HEK293 (cell line): ENCODE data around the gene GTPBP3.

Source experiments
- CTCF ChIA-PET: fragments of 350-600 bp; formaldehyde crosslinking; extraction: SDS; loops from one replicate; lab custom pipeline; 2021; ENCODE audit warnings: antibody characterized with exemption; lab: Yijun Ruan, JAX
- POLR2A ChIA-PET: fragments of 300-600 bp; formaldehyde crosslinking; extraction: SDS; loops from one replicate; lab custom pipeline; 2020; ENCODE audit warnings: antibody characterized with exemption, inconsistent platforms; lab: Yijun Ruan, JAX
- H3K27ac ChIP-seq: fragments of 200-500 bp; sonication (Bioruptor generic); 2 replicates; pipeline ENCODE4 v1.5.1; 2014; ENCODE audit warnings: low read depth, low read length, control low read depth, inconsistent platforms; ENCODE audit errors: extremely low read depth
- H3K36me3 ChIP-seq, 2 experiments: fragments of 200-500 bp in 1 of 2; sonication (Bioruptor generic) in 1 of 2; 1 replicate in 1 of 2; 2 replicates in 1 of 2; pipeline ENCODE4 v1.5.1; 2014 to 2017; ENCODE audit warnings: inconsistent platforms in 2 of 2, low read length in 2 of 2; ENCODE audit not compliant: control insufficient read depth in 2 of 2, insufficient read depth in 1 of 2
- H3K4me1 ChIP-seq: fragments of 200-500 bp; sonication (Bioruptor generic); 2 replicates; pipeline ENCODE4 v1.5.1; 2014; ENCODE audit warnings: mild to moderate bottlenecking, low read length, inconsistent platforms; ENCODE audit not compliant: control insufficient read depth, insufficient read depth
- H3K4me3 ChIP-seq: 2 replicates; pipeline ENCODE4 v1.5.1; 2011; ENCODE audit warnings: low read depth, mild to moderate bottlenecking, control low read depth, low read length, moderate library complexity
- H3K9me3 ChIP-seq: fragments of 200-500 bp; sonication (Bioruptor generic); 2 replicates; pipeline ENCODE4 v1.5.1; 2014; ENCODE audit warnings: low read depth, low read length, inconsistent platforms; ENCODE audit not compliant: control insufficient read depth, insufficient read depth
- GLI2 ChIP-seq: fragments of 450-650 bp; formaldehyde crosslinking; IDR thresholded peaks from 2 replicates; pipeline ENCODE4; 2017; ENCODE audit warnings: missing biosample characterization, missing genetic modification characterization, low read depth, borderline replicate concordance
- GLIS1 ChIP-seq: fragments of 450-650 bp; formaldehyde crosslinking; IDR thresholded peaks from 2 replicates; pipeline ENCODE4 v1.5.1; 2016; ENCODE audit warnings: missing biosample characterization, missing genetic modification characterization
- KLF16 ChIP-seq: fragments of 450-650 bp; formaldehyde crosslinking; IDR thresholded peaks from 2 replicates; pipeline ENCODE4 v1.5.1; 2017; ENCODE audit warnings: missing biosample characterization, missing genetic modification characterization
- KLF8 ChIP-seq: fragments of 450-650 bp; formaldehyde crosslinking; IDR thresholded peaks from 2 replicates; pipeline ENCODE4 v1.5.1; 2016; ENCODE audit warnings: missing biosample characterization, missing genetic modification characterization
- SCRT1 ChIP-seq: fragments of 450-650 bp; formaldehyde crosslinking; IDR thresholded peaks from 2 replicates; pipeline ENCODE4 v1.5.1; 2016; ENCODE audit warnings: missing biosample characterization, missing genetic modification characterization, borderline replicate concordance
- TCF7L2 ChIP-seq: IDR thresholded peaks from 2 replicates; pipeline ENCODE4 v1.6.1; 2011; ENCODE audit warnings: low read depth, mild to moderate bottlenecking, inconsistent platforms, low read length, moderate library complexity, borderline replicate concordance
- WT1 ChIP-seq: fragments of 450-650 bp; formaldehyde crosslinking; IDR thresholded peaks from 2 replicates; pipeline ENCODE4 v1.5.1; 2016; ENCODE audit warnings: missing biosample characterization, missing genetic modification characterization
- ZBTB17 ChIP-seq: fragments of 450-650 bp; formaldehyde crosslinking; IDR thresholded peaks from 2 replicates; pipeline ENCODE4 v1.5.1; 2016; ENCODE audit warnings: missing biosample characterization, missing genetic modification characterization
- ZBTB21 ChIP-seq: fragments of 450-650 bp; formaldehyde crosslinking; IDR thresholded peaks from 2 replicates; pipeline ENCODE4 v1.5.1; 2017; ENCODE audit warnings: missing biosample characterization, missing genetic modification characterization
- ZEB2 ChIP-seq: fragments of 450-650 bp; formaldehyde crosslinking; IDR thresholded peaks from 2 replicates; pipeline ENCODE4 v1.5.1; 2016; ENCODE audit warnings: missing biosample characterization, missing genetic modification characterization
- ZNF10 ChIP-seq: fragments of 450-650 bp; formaldehyde crosslinking; IDR thresholded peaks from 2 replicates; pipeline ENCODE4 v1.5.1; 2017; ENCODE audit warnings: missing biosample characterization, missing genetic modification characterization
- ZNF121 ChIP-seq: fragments of 450-650 bp; formaldehyde crosslinking; IDR thresholded peaks from 2 replicates; pipeline ENCODE4 v1.5.1; 2016; ENCODE audit warnings: missing biosample characterization, missing genetic modification characterization
- ZNF2 ChIP-seq: fragments of 450-650 bp; formaldehyde crosslinking; IDR thresholded peaks from 2 replicates; pipeline ENCODE4 v1.5.1; 2016; ENCODE audit warnings: missing biosample characterization, missing genetic modification characterization
- ZNF24 ChIP-seq: fragments of 450-650 bp; formaldehyde crosslinking; IDR thresholded peaks from 2 replicates; pipeline ENCODE4 v1.5.1; 2016; ENCODE audit warnings: missing biosample characterization, missing genetic modification characterization
- ZNF311 ChIP-seq: fragments of 450-650 bp; formaldehyde crosslinking; IDR thresholded peaks from 2 replicates; pipeline ENCODE4 v1.5.1; 2017; ENCODE audit warnings: missing biosample characterization, missing genetic modification characterization, borderline replicate concordance
- ZNF366 ChIP-seq: fragments of 450-650 bp; formaldehyde crosslinking; conservative IDR thresholded peaks from 2 replicates; pipeline ENCODE4 v1.5.1; 2016; ENCODE audit warnings: missing biosample characterization, missing genetic modification characterization
- ZNF529 ChIP-seq: fragments of 450-650 bp; formaldehyde crosslinking; IDR thresholded peaks from 2 replicates; pipeline ENCODE4 v1.5.1; 2017; ENCODE audit warnings: missing genetic modification characterization, missing biosample characterization; ENCODE audit not compliant: insufficient replicate concordance
- ZNF654 ChIP-seq: fragments of 450-650 bp; formaldehyde crosslinking; IDR thresholded peaks from 2 replicates; pipeline ENCODE4 v1.5.1; 2016; ENCODE audit warnings: low read depth, missing biosample characterization, missing genetic modification characterization
- ZNF747 ChIP-seq: fragments of 450-650 bp; formaldehyde crosslinking; IDR thresholded peaks from 2 replicates; pipeline ENCODE4 v1.5.1; 2016; ENCODE audit warnings: missing biosample characterization, missing genetic modification characterization
- TF ChIP-seq, protein P1 (sequence below): fragments of 450-650 bp; formaldehyde crosslinking; IDR thresholded peaks from 2 replicates; pipeline ENCODE4 v1.5.1; 2017; ENCODE audit warnings: missing biosample characterization, missing genetic modification characterization
- TF ChIP-seq, protein P2 (sequence below): fragments of 450-650 bp; formaldehyde crosslinking; IDR thresholded peaks from 2 replicates; pipeline ENCODE4 v1.5.1; 2016; ENCODE audit warnings: missing biosample characterization, missing genetic modification characterization
- TF ChIP-seq, protein P3 (sequence below): fragments of 450-650 bp; formaldehyde crosslinking; IDR thresholded peaks from 2 replicates; pipeline ENCODE4 v1.5.1; 2016; ENCODE audit warnings: missing biosample characterization, missing genetic modification characterization
- TF ChIP-seq, protein P4 (sequence below): fragments of 450-650 bp; formaldehyde crosslinking; IDR thresholded peaks from 2 replicates; pipeline ENCODE4 v1.5.1; 2016; ENCODE audit warnings: missing biosample characterization, missing genetic modification characterization
- TF ChIP-seq, protein P5 (sequence below): fragments of 450-650 bp; formaldehyde crosslinking; IDR thresholded peaks from 2 replicates; pipeline ENCODE4 v1.5.1; 2016; ENCODE audit warnings: missing biosample characterization, missing genetic modification characterization

The GTPBP3 gene

DNA sequence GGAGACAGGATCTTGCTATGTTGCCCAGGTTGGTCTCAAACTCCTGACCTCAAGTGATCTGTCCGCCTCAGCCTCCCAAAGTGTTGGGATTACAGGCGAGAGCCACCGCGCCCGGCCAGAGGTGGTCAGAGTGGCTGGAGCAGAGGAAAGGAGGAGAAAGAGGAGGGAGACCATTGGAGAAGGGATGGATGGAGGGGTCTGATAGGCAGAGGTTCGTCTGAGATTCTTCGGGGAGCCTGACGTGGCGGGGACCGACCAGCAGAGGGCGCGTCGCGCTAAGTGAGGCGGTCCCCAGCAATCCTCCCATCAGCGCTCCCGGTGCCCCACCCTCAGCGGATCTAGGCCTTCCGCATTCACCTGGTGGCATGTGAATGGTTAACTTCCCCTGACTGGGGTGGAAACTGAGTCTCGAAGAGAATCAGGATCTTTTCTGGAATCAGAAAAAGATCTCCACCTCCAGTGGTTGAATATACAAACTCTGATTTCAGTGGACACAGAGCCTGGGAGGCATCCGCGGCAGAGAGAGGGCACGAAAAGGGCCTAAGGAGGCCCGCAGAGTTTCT lies 8.8 kb downstream of the GTPBP3 start:
- POLR2A ChIA-PET: interaction anchor here (0.6 to 1.3 kb wide), 3 partner anchors 18 to 313 kb away, joined by 4 to 6 read pairs (median 5); partner anchors contain the start of gene DDA1
- no peak for TF ChIP-seq SCRT1 (tag by site-specific recombination)
- peak; percentile 79 for TF ChIP-seq ZNF654 (tag by site-specific recombination)
- no peak for TF ChIP-seq ZNF529
- TF ChIP-seq ZNF366: peak; percentile 78
- TF ChIP-seq KLF16 (tag by site-specific recombination): 0 out of 2 replicates have a peak, but pooled peaks have one; percentile 44
- peak; percentile 59 for TF ChIP-seq KLF8 (tag by site-specific recombination)
- no peak for TF ChIP-seq ZNF311 (tag by site-specific recombination)
- peak; percentile 82 for TF ChIP-seq ZEB2 (tag by site-specific recombination)
- TF ChIP-seq, protein P1, sequence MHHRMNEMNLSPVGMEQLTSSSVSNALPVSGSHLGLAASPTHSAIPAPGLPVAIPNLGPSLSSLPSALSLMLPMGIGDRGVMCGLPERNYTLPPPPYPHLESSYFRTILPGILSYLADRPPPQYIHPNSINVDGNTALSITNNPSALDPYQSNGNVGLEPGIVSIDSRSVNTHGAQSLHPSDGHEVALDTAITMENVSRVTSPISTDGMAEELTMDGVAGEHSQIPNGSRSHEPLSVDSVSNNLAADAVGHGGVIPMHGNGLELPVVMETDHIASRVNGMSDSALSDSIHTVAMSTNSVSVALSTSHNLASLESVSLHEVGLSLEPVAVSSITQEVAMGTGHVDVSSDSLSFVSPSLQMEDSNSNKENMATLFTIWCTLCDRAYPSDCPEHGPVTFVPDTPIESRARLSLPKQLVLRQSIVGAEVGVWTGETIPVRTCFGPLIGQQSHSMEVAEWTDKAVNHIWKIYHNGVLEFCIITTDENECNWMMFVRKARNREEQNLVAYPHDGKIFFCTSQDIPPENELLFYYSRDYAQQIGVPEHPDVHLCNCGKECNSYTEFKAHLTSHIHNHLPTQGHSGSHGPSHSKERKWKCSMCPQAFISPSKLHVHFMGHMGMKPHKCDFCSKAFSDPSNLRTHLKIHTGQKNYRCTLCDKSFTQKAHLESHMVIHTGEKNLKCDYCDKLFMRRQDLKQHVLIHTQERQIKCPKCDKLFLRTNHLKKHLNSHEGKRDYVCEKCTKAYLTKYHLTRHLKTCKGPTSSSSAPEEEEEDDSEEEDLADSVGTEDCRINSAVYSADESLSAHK (tag by site-specific recombination): 0 out of 2 replicates have a peak, but pooled peaks have one; percentile 19
- no peak for TF ChIP-seq ZNF747 (tag by site-specific recombination)
- TF ChIP-seq, protein P2, sequence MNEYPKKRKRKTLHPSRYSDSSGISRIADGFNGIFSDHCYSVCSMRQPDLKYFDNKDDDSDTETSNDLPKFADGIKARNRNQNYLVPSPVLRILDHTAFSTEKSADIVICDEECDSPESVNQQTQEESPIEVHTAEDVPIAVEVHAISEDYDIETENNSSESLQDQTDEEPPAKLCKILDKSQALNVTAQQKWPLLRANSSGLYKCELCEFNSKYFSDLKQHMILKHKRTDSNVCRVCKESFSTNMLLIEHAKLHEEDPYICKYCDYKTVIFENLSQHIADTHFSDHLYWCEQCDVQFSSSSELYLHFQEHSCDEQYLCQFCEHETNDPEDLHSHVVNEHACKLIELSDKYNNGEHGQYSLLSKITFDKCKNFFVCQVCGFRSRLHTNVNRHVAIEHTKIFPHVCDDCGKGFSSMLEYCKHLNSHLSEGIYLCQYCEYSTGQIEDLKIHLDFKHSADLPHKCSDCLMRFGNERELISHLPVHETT (tag by site-specific recombination): 0 out of 2 replicates have a peak, but pooled peaks have one; percentile 19
- TF ChIP-seq WT1: 0 out of 2 replicates have a peak, but pooled peaks have one; percentile 20
- TF ChIP-seq ZBTB17 (tag by site-specific recombination): peak; percentile 82
- no peak for TF ChIP-seq ZNF24 (tag by site-specific recombination)
- no peak for TF ChIP-seq ZBTB21 (tag by site-specific recombination)
- 0 out of 2 replicates have a peak, but pooled peaks have one; percentile 8 for TF ChIP-seq GLIS1 (tag by site-specific recombination)
- TF ChIP-seq TCF7L2: no peak
- TF ChIP-seq, protein P3, sequence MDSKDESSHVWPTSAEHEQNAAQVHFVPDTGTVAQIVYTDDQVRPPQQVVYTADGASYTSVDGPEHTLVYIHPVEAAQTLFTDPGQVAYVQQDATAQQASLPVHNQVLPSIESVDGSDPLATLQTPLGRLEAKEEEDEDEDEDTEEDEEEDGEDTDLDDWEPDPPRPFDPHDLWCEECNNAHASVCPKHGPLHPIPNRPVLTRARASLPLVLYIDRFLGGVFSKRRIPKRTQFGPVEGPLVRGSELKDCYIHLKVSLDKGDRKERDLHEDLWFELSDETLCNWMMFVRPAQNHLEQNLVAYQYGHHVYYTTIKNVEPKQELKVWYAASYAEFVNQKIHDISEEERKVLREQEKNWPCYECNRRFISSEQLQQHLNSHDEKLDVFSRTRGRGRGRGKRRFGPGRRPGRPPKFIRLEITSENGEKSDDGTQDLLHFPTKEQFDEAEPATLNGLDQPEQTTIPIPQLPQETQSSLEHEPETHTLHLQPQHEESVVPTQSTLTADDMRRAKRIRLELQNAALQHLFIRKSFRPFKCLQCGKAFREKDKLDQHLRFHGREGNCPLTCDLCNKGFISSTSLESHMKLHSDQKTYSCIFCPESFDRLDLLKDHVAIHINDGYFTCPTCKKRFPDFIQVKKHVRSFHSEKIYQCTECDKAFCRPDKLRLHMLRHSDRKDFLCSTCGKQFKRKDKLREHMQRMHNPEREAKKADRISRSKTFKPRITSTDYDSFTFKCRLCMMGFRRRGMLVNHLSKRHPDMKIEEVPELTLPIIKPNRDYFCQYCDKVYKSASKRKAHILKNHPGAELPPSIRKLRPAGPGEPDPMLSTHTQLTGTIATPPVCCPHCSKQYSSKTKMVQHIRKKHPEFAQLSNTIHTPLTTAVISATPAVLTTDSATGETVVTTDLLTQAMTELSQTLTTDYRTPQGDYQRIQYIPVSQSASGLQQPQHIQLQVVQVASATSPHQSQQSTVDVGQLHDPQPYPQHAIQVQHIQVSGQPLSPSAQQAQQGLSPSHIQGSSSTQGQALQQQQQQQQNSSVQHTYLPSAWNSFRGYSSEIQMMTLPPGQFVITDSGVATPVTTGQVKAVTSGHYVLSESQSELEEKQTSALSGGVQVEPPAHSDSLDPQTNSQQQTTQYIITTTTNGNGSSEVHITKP (tag by site-specific recombination): 0 out of 2 replicates have a peak, but pooled peaks have one; percentile 38
- TF ChIP-seq, protein P4, sequence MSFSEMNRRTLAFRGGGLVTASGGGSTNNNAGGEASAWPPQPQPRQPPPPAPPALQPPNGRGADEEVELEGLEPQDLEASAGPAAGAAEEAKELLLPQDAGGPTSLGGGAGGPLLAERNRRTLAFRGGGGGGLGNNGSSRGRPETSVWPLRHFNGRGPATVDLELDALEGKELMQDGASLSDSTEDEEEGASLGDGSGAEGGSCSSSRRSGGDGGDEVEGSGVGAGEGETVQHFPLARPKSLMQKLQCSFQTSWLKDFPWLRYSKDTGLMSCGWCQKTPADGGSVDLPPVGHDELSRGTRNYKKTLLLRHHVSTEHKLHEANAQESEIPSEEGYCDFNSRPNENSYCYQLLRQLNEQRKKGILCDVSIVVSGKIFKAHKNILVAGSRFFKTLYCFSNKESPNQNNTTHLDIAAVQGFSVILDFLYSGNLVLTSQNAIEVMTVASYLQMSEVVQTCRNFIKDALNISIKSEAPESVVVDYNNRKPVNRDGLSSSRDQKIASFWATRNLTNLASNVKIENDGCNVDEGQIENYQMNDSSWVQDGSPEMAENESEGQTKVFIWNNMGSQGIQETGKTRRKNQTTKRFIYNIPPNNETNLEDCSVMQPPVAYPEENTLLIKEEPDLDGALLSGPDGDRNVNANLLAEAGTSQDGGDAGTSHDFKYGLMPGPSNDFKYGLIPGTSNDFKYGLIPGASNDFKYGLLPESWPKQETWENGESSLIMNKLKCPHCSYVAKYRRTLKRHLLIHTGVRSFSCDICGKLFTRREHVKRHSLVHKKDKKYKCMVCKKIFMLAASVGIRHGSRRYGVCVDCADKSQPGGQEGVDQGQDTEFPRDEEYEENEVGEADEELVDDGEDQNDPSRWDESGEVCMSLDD (tag by site-specific recombination): peak; percentile 76
- TF ChIP-seq ZNF10 (tag by site-specific recombination): no peak
- TF ChIP-seq, protein P5, sequence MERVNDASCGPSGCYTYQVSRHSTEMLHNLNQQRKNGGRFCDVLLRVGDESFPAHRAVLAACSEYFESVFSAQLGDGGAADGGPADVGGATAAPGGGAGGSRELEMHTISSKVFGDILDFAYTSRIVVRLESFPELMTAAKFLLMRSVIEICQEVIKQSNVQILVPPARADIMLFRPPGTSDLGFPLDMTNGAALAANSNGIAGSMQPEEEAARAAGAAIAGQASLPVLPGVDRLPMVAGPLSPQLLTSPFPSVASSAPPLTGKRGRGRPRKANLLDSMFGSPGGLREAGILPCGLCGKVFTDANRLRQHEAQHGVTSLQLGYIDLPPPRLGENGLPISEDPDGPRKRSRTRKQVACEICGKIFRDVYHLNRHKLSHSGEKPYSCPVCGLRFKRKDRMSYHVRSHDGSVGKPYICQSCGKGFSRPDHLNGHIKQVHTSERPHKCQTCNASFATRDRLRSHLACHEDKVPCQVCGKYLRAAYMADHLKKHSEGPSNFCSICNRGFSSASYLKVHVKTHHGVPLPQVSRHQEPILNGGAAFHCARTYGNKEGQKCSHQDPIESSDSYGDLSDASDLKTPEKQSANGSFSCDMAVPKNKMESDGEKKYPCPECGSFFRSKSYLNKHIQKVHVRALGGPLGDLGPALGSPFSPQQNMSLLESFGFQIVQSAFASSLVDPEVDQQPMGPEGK (tag by site-specific recombination): peak; percentile 49
- TF ChIP-seq GLI2 (tag by site-specific recombination): no peak
- TF ChIP-seq ZNF121 (tag by site-specific recombination): peak; percentile 100
- no peak for TF ChIP-seq ZNF2

More for the DNA sequence above, 8.8 kb downstream of the GTPBP3 start:
- Histone ChIP-seq H3K9me3 (no peaks in the 10 kb centered on the region), H3K36me3 (peaks cover 0 to 9% of the 10 kb centered on the region in 2 experiments; a peak in 2 of 3 replicates), H3K4me3 (no peak overlapping the region), H3K4me1 (no peaks in the 10 kb centered on the region), H3K27ac (no peak overlapping the region)
- CTCF ChIA-PET: interaction anchor here (0.7 to 2.2 kb wide), 12 partner anchors 10 to 631 kb away, joined by 3 to 17 read pairs (median 4); no protein-coding TSS in a partner anchor
